DOHH2 (cell line): ENCODE results near the gene EFNA5.

Experiments
- H3F3A ChIP-seq: fragments of 200-600 bp; sonication (generic), shearing (Covaris generic); 2 replicates; pipeline ENCODE4 v1.6.0; 2016; ENCODE audit warnings: antibody characterized with exemption, mild to moderate bottlenecking; ENCODE audit not compliant: control insufficient read depth, insufficient read depth
- H3K27ac ChIP-seq: fragments of 200-600 bp; sonication (generic); 2 replicates; pipeline ENCODE4 v1.5.1; 2014; ENCODE audit warnings: low read depth, mild to moderate bottlenecking, low read length, moderate library complexity
- H3K27me3 ChIP-seq: fragments of 200-600 bp; sonication (generic); 2 replicates; pipeline ENCODE4 v1.6.1; 2014; ENCODE audit warnings: mild to moderate bottlenecking, low read length, mixed read lengths; ENCODE audit not compliant: control insufficient read depth
- H3K36me3 ChIP-seq: fragments of 200-600 bp; sonication (generic); 2 replicates; pipeline ENCODE4 v1.6.1; 2014; ENCODE audit warnings: mild to moderate bottlenecking, low read length, moderate library complexity, mixed read lengths; ENCODE audit not compliant: control insufficient read depth
- H3K4me1 ChIP-seq: fragments of 200-600 bp; sonication (generic); 2 replicates; pipeline ENCODE4 v1.6.1; 2014; ENCODE audit warnings: mild to moderate bottlenecking, low read length, mixed read lengths; ENCODE audit not compliant: control insufficient read depth
- H3K4me2 ChIP-seq: fragments of 200-600 bp; sonication (generic); 2 replicates; pipeline ENCODE4 v1.6.0; 2014; ENCODE audit warnings: mild to moderate bottlenecking, low read length, moderate library complexity
- H3K4me3 ChIP-seq: fragments of 200-600 bp; sonication (generic); 2 replicates; pipeline ENCODE4 v1.5.1; 2014; ENCODE audit warnings: mild to moderate bottlenecking, low read length, mixed read lengths
- H3K79me2 ChIP-seq: fragments of 200-600 bp; sonication (generic); 2 replicates; pipeline ENCODE4 v1.6.1; 2014; ENCODE audit warnings: mild to moderate bottlenecking, low read length, mixed read lengths; ENCODE audit not compliant: control insufficient read depth
- H3K9me2 ChIP-seq: fragments of 200-600 bp; sonication (generic); replicated peaks from 2 replicates; pipeline ENCODE4 v1.6.1; 2014; ENCODE audit warnings: mild to moderate bottlenecking, low read length, mixed read lengths; ENCODE audit not compliant: control insufficient read depth
- H3K9me3 ChIP-seq: fragments of 200-600 bp; sonication (generic); 2 replicates; pipeline ENCODE4 v1.6.1; 2014; ENCODE audit warnings: antibody characterized with exemption, low read length, mixed read lengths; ENCODE audit not compliant: control insufficient read depth, insufficient read depth
- H4K20me1 ChIP-seq: fragments of 200-600 bp; sonication (generic); 2 replicates; pipeline ENCODE4 v1.6.0; 2014; ENCODE audit warnings: low read depth, mild to moderate bottlenecking, antibody characterized with exemption, low read length, moderate library complexity; ENCODE audit not compliant: control insufficient read depth, insufficient read depth
- EZH2phosphoT487 ChIP-seq: fragments of 200-600 bp; sonication (generic); IDR thresholded peaks from 2 replicates; pipeline ENCODE4 v1.6.1; 2017; ENCODE audit warnings: borderline replicate concordance, mild to moderate bottlenecking, antibody characterized with exemption, low read length, moderate library complexity, mixed read lengths
- TF ChIP-seq, protein P1 (sequence below): fragments of 200-600 bp; sonication (generic); IDR thresholded peaks from one replicate; pipeline ENCODE4 v1.5.1; 2014; ENCODE audit warnings: antibody characterized with exemption, mild to moderate bottlenecking, low read depth, low read length; ENCODE audit not compliant: poor library complexity, severe bottlenecking

EFNA5 gene

DNA sequence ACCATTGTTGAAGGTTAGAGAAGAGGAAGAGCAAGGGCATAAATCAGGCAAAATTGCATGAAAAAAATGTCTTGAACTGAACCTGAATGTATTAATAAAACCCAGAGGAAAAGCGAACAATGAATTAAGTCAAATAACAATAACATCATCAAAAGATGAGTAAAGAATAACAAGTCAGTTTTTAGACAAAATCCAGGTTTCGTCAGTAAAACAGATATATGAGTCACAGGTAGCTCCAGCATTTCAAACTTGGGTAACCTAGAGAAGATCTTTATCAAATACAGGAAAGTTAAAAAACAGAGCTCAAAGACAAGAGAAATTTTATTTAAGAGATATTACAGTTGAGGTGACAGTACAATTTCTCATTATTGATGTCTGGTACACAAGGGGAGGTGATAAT, 332.4 kb downstream of the EFNA5 start:
- no peak overlapping the region for H3K27ac ChIP-seq
- H3K9me2 ChIP-seq, result no peaks in the 10 kb centered on the region
- no peaks in the 10 kb centered on the region for H3K27me3 ChIP-seq
- no peaks in the 10 kb centered on the region for H3K4me1 ChIP-seq
- no peak overlapping the region for H3K4me2 ChIP-seq
- H3K9me3 ChIP-seq, result no peaks in the 10 kb centered on the region
- TF ChIP-seq EZH2phosphoT487, result no peak
- TF ChIP-seq, protein P1, sequence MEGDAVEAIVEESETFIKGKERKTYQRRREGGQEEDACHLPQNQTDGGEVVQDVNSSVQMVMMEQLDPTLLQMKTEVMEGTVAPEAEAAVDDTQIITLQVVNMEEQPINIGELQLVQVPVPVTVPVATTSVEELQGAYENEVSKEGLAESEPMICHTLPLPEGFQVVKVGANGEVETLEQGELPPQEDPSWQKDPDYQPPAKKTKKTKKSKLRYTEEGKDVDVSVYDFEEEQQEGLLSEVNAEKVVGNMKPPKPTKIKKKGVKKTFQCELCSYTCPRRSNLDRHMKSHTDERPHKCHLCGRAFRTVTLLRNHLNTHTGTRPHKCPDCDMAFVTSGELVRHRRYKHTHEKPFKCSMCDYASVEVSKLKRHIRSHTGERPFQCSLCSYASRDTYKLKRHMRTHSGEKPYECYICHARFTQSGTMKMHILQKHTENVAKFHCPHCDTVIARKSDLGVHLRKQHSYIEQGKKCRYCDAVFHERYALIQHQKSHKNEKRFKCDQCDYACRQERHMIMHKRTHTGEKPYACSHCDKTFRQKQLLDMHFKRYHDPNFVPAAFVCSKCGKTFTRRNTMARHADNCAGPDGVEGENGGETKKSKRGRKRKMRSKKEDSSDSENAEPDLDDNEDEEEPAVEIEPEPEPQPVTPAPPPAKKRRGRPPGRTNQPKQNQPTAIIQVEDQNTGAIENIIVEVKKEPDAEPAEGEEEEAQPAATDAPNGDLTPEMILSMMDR, result no peak
- no peak overlapping the region for H3K4me3 ChIP-seq
- no peaks in the 10 kb centered on the region for H3K79me2 ChIP-seq
- no peaks in the 10 kb centered on the region for H3K36me3 ChIP-seq
- H3F3A ChIP-seq, result no peaks in the 10 kb centered on the region
- H4K20me1 ChIP-seq, result no peaks in the 10 kb centered on the region

DNA sequence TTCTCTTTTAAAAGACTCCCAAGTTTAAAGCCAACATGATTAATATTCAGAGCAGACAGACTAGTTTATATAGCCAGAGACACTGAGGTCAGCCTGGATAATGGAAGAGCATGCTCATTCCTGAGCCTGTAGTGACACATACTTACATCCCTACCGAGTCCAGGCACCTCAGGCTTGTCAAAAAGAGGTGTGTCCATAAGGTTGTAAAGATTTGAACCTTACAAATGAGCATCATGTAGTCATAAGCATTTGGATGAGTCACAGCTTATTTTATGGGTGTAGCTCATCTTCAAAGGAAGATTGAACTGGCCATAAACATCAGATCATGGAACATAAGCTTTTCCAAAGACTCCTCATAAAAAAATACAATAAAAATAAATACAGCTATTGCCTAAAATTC, 333.5 kb downstream of the EFNA5 start:
- Histone ChIP-seq H3K4me1 (no peaks in the 10 kb centered on the region), H3K9me2 (no peaks in the 10 kb centered on the region), H3F3A (no peaks in the 10 kb centered on the region), H4K20me1 (no peaks in the 10 kb centered on the region), H3K27ac (no peak overlapping the region), H3K4me3 (no peak overlapping the region), H3K4me2 (no peak overlapping the region), H3K79me2 (no peaks in the 10 kb centered on the region), H3K36me3 (no peaks in the 10 kb centered on the region), H3K9me3 (no peaks in the 10 kb centered on the region), H3K27me3 (no peaks in the 10 kb centered on the region)
- no peak for TF ChIP-seq EZH2phosphoT487
- TF ChIP-seq, protein P1, result no peak

DNA sequence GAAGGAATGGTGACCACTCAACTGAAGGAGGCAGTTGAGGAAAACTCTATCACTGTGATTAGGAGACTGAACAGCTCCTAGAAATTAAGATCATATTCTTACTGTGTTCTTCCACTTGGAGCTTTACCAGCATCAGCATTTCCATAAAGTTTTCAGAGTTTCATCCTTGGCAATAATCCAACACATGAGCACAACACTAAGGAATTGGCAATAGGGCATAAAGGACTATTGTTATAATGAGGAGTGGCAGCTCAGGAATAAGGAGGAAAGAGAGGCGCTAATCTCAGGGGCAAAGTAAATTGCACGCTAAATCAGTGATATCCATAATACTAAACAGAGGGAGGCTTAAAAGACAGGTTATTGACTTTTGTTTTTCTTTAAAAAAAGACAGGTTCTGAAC, 338.9 kb downstream of the EFNA5 start:
- Histone ChIP-seq H4K20me1 (no peaks in the 10 kb centered on the region), H3K27me3 (no peaks in the 10 kb centered on the region), H3K4me1 (no peaks in the 10 kb centered on the region), H3F3A (no peaks in the 10 kb centered on the region), H3K4me3 (no peak overlapping the region), H3K36me3 (no peaks in the 10 kb centered on the region), H3K9me3 (no peaks in the 10 kb centered on the region), H3K9me2 (no peaks in the 10 kb centered on the region), H3K27ac (no peak overlapping the region), H3K4me2 (no peak overlapping the region), H3K79me2 (no peaks in the 10 kb centered on the region)
- TF ChIP-seq EZH2phosphoT487, result no peak
- TF ChIP-seq, protein P1, result no peak

DNA sequence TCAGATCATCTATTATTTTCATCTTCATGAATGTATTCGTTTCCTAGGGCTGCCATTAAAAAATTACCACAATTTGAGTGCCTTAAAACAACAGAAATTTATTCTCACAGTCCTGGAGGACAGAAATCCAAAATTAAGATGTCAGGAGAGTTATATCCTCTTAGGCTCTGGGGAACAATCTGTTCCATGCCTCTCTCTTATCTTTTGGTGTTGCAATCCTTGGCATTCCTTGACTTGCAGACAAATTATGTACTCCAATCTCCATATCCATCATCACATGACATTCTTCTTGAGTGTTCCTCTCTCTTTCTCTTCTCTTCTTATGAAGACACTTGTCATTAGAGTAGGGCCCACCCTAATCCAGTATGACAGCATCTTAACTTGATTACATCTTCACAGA, 339.4 kb downstream of the EFNA5 start:
- H3K4me2 ChIP-seq, result no peak overlapping the region
- H3K36me3 ChIP-seq, result no peaks in the 10 kb centered on the region
- no peaks in the 10 kb centered on the region for H3K27me3 ChIP-seq
- H3K4me3 ChIP-seq, result no peak overlapping the region
- H3K4me1 ChIP-seq, result no peaks in the 10 kb centered on the region
- TF ChIP-seq, protein P1, result no peak
- H3F3A ChIP-seq, result no peaks in the 10 kb centered on the region
- no peaks in the 10 kb centered on the region for H3K9me3 ChIP-seq
- no peak overlapping the region for H3K27ac ChIP-seq
- H3K9me2 ChIP-seq, result no peaks in the 10 kb centered on the region
- no peaks in the 10 kb centered on the region for H3K79me2 ChIP-seq
- H4K20me1 ChIP-seq, result no peaks in the 10 kb centered on the region
